ENCODE measurements around the gene FBXL7.

DNA sequence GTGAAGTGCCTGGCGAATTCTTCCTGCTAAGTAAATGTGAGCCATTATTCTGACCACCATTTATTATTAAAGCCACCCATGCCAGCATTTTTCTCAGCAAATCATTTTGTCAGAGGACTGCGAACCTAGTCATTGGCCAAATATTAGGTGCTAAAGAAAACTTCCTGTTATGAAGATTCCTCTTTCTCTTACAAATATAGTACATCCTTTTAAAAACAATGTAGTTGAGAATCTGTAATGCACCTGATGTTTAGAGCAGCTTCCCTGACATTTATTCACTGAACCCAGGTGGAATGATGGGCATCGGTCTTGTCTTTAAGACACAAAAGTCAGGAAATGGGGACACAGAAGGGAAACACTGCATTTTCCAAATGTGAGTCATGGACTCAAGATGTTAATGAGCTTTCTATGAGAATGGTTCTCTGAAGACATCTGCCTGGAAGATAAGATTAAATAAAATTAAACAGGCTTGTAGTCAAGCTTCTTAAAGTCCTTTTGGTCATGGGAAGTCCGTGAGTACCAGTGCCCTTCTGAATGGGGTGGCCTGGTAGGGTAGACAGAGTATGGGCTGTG, 290.6 kb downstream of the FBXL7 start:
- TF ChIP-seq, protein P1, sequence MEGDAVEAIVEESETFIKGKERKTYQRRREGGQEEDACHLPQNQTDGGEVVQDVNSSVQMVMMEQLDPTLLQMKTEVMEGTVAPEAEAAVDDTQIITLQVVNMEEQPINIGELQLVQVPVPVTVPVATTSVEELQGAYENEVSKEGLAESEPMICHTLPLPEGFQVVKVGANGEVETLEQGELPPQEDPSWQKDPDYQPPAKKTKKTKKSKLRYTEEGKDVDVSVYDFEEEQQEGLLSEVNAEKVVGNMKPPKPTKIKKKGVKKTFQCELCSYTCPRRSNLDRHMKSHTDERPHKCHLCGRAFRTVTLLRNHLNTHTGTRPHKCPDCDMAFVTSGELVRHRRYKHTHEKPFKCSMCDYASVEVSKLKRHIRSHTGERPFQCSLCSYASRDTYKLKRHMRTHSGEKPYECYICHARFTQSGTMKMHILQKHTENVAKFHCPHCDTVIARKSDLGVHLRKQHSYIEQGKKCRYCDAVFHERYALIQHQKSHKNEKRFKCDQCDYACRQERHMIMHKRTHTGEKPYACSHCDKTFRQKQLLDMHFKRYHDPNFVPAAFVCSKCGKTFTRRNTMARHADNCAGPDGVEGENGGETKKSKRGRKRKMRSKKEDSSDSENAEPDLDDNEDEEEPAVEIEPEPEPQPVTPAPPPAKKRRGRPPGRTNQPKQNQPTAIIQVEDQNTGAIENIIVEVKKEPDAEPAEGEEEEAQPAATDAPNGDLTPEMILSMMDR (IDR thresholded peaks at IDR 0.05): no peak
- TF ChIP-seq EZH2 (IDR thresholded peaks at IDR 0.05; ENCODE audit: borderline replicate concordance, insufficient read depth, low read depth, low read length, poor library complexity, severe bottlenecking): no peak

All from B cell (primary cell).